Cortex of kidney (tissue), 1 donor: ENCODE measurements around the gene CTNNA2.

ENCODE experiments used
- DNase-seq: peaks from one replicate; lab custom pipeline; 2025; lab: John Stamatoyannopoulos, UW

The CTNNA2 gene

DNA sequence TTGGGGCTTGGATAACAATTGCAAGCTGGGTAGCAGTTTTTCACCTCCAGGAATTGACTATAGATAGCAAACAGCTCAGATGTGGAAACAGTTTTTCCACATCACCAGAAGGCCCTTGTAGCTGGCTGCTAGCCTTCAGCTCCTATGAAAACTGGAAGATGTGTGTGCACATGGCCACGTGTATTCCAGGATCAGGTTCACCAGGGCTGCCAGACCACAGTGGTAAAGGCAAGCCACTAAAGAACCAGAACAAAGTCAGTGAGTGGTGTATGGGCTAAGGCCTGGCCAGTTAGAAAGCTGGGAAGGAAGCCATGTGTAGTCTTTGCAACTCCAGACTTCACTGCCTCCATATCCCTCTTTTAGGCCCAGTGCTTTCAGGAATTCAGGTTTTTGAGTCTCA lies 778.8 kb downstream of the CTNNA2 start:
- no peak for DNase-seq

- DNase-seq: no peak
Observed at GRCh38 chr2:80292474-80292873, 779.6 kb downstream of the CTNNA2 start.

DNA sequence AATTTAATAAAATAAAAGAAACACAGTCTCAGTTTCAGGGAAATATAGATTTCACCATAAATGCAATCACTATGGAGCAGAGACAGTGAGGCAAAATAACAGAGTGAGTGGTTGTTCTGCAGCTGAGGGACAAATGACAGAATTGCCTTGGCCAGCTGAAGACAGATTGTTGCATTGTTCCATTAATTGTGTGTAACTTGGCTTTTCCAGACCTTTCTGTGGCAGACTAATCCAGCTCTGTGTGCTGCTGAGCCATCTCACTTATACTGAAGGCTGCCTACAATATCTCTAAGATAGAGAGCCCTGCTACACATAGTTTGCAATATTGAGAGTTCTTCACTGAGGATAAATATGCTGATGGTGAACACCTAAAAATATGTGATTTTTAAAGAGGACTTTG lies 780.2 kb downstream of the CTNNA2 start:
- no peak for DNase-seq

GRCh38 chr2:80298954-80299353 lies 786.1 kb downstream of the CTNNA2 start:
- DNase-seq: no peak

- DNase-seq: no peak
Observed at GRCh38 chr2:80299661-80300060, 786.8 kb downstream of the CTNNA2 start.

GRCh38 chr2:80300346-80300745 lies 787.5 kb downstream of the CTNNA2 start:
- no peak for DNase-seq

DNA sequence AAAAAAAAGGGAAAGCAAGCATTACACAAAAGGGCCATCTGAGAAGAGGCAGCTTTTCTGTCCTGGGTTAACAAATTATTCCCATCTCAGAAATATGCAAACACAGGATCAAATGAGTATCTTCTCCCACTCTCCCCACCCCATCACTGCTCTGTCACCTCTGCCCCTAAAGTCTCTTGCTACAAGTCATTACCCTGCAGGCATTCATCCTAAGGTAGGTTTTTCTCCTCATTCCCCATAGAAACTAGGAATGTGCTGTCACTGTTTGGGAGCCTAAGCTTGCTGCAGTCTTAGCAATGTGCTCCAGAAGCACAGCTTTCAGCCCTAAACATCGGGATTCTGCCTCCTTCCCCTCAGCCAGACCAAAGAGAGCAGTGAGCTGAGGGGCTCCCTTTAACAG lies 788.1 kb downstream of the CTNNA2 start:
- no peak for DNase-seq

DNA sequence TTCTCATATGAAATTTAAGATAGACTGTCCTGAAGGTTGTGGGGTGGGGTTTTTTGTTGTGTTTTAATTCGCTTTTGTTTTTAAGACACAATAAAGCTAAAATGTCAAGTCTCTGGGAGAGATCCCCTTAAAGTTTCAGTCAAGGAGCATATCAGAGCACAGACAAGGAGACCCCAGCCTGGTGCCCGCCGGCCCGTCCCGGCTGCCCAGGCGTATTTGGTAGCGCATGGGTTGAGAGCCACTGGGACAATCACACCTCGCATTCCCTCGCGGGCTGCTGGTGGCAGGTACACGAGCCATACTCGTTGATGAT lies 789.1 kb downstream of the CTNNA2 start:
- no peak for DNase-seq

GRCh38 chr2:80302314-80303005 lies 789.6 kb downstream of the CTNNA2 start:
- no peak for DNase-seq

DNA sequence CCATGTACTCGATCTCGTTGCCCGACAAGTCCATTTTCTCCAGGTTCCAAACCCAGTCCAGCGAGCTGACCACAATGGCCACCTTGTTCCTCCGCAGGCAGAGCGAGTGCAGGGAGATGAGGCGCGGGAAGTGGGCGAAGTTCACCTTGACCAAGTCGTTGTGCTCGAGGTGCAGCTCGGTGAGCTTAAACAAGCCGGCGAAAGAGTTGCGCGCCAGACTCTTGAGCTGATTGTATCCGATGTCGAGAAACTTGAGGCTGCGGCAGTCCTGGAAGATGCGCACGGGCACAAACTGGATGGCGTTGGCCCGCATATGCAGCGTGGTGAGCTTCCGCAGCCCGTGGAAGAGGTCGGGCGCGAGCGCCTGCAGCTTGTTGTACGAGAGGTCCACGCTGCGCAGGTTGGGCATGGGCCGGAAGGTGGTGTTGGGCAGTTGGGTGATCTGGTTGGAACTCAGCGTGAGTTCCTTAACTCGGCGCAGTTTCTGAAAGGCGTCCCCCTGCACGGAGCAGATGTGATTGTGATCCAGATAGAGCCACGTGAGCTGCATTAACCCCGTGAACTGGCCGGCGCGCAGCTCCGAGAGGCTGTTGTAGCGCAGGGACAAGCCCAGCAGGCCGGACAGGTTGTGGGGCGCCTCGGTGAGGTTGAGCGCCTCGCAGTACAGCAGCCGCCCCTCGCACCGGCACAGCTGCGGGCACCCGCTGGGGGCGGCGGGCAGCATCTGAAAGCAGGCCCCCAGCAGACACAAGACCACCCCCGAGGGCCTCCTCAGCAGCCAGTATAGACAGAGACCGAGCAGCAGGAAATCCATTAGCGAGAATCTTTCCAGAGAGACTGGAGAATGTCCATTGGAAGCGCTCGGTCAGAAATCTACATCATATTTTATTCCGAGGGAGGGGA lies 790.4 kb downstream of the CTNNA2 start:
- no peak for DNase-seq

DNA sequence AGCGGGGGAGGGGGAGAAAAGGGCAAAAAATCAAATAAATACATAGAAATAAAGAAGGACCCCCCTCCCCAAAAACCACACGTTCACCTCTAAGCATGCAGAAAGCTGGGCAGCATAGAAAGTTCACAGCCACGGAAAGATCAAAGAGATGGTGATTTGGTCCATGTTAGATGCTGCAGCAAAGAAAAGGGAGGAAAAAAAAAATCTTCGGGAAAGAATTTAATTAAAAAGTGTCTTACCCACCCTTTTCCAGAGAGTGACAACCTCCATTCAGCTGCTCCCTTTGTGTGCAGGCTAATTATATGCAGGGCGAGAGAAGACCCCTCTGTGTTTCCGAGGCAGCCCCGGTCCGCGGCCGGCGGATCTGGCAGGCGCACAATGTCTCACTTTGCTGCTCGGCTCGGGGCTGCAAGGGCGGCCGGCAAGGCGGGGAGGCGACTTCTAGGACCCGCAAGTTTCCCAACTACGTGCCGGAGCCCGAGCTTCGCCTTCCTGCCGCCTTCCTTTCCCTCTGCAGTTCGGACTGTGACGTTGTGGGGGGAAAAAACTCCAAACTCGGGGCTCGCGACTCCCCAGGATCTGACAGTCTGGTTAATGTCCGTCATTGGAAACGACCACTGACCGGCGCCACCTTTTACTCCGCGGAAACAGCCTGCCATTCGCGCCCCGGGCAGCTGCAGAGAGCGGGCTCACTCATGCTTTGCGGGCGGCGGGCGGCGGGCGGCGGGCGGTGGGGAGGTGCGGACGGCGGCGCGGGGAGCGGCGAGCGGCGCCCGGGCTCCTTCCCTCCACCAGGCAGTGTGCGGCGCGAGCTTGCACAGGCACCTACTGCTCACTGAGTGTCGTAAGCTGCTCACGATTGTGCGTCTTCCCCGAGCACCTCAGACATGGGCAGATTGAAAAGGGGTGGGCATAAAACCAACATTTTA lies 791.3 kb downstream of the CTNNA2 start, which contains the start of gene LRRTM1:
TSS of gene LRRTM1 (minus strand) at position 844 of the 929 bp plus-strand sequence. CDS start 933 bp downstream, outside the sequence.
- no peak for DNase-seq

GRCh38 chr2:80311304-80311703 lies 798.5 kb downstream of the CTNNA2 start:
- DNase-seq: no peak

DNA sequence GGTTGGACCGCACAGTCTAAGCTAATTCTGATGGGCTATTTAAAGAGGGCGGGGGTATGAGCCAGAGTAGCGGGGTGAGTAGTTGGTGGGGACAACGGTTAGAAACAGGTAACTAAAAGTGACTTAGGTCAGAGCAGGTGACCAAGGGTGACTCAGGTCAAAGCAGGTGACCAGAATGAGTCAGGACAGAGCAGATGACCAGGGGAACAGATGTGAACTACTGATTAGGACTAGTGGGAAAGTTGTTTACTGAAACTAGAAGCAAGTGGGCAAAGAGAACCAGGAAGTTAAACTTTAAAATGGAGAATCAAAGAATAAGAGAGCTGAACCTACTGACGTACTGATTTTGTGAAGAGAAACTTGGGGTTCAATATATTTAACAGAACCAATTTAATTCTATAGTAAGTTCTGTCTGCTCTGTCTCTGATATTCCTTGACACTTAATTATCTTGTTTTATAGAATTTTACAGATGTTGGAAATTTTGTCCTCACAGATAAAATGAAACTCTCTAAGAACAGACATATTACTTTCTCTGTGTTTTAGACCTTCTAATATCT lies 799.5 kb downstream of the CTNNA2 start:
- DNase-seq: no peak

DNA sequence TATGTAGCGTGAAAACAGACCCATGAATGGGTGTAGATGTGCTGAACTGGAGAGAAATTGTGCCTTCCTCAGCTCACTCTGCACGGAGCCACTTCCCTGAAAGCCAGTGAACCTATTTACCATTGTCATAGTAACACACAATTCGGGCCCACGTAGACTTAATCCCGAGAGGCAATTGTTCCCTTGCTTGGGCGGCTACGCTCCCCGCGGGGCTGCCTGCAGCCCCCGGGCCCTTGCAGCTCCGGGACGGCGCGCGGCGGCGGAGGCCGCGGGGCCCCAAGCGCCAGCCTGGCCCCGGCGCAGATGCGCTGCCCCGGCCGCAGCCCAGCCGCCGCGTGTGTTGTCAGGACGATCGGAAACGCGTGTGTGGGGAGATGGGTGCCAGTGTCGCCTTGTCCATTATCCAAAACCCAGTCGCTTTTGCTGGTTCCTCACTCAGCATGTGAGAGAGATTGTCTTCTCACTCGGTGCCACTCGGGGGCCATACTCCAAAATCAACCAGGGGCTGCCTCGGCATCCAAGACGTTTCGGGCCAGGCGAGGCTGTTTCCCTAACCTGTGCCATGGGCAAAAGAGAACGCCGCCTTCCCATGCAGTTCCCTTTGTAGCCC lies 809.6 kb downstream of the CTNNA2 start:
- no peak for DNase-seq

GRCh38 chr2:80322958-80323357 lies 810.1 kb downstream of the CTNNA2 start:
- no peak for DNase-seq

GRCh38 chr2:80323610-80324009 lies 810.8 kb downstream of the CTNNA2 start:
- DNase-seq: no peak

DNA sequence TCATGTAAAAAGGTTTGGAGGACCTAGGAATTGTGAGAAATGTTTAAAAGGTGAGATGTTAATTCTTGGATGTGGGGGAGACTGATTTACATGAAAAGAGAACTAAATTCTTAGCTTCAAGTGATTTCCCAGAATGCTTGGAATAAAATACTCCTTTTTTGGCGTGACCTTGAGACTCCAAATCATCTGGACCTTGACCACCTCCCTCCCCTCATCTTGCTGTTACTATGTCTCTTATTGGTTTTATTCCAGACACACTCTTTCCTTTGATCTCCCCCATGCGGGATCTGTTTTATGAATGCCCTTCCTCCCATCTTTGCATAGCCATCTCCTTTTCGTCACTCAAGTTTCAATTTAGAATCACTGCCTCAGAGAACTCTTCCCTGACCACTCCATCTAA lies 811.7 kb downstream of the CTNNA2 start:
- no peak for DNase-seq

DNA sequence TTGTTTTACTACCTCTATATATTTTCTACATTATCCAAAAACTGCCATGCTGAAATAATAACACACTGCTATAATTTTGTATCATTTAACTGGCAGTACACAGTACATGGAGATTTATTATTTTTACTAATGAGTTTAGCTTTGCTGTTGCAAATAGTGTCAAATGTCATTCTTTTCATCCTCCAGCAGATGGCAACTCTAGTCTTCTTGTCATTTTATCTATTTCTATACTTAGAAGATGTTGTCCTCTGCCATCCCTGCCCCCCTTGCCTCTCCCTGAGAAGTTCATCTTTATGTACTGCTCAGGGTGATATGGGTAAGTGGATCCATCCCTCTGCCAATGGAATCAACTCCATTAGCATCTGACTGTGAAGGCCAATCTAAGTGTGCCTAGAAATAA lies 813.4 kb downstream of the CTNNA2 start:
- DNase-seq: no peak

GRCh38 chr2:80326861-80327260 lies 814.0 kb downstream of the CTNNA2 start:
- no peak for DNase-seq

DNA sequence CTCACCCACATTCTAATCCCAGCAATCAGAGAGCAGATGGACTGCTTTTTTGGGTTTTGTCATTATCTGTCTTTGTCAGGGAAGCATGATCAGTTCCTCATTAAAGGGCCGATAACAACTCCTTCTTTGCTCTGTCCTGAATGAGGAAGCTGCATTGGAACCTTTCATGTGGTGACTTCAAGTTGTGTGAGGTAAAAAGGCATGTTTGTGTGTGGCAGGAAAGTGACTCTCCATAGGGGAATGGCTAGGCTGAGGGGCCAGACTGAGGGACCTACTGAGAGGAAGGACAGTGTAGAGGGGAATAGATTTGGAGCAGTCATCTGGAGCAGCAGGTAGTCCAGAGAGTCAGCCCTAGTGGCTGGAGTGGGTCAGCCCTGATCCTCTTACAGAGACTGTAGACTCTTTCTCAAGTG lies 815.3 kb downstream of the CTNNA2 start:
- no peak for DNase-seq

GRCh38 chr2:80329491-80329890 lies 816.6 kb downstream of the CTNNA2 start:
- DNase-seq: no peak
